GM21367 (cell line): ENCODE results near the gene NFKBIB.
"Not testable (repeated sequence)": the region's sequence is repeated elsewhere in the genome, so short reads cannot be mapped to it uniquely, and the experiment has no call there.

Experiments
- ATAC-seq: cut with Tn5 transposase; IDR thresholded peaks from one replicate; pipeline ENCODE4 v1.9.1; 2021; ENCODE audit not compliant: unreplicated experiment

NFKBIB gene

GRCh38 chr19:38873400-38873799 lies 26.4 kb upstream of the NFKBIB start:
- not testable (repeated sequence) for ATAC-seq

- no peak for ATAC-seq
These were observed 23.9 kb upstream of the NFKBIB start for GRCh38 chr19:38875656-38876395.

GRCh38 chr19:38877781-38878574 lies 21.8 kb upstream of the NFKBIB start, which contains the start of gene RINL:
Gene RINL (minus strand): TSS chr19:38878275. CDS start chr19:38876742, 1,533 bp downstream.
- no peak for ATAC-seq

- no peak for ATAC-seq
These were observed 21.0 kb upstream of the NFKBIB start for GRCh38 chr19:38878575-38879399.

GRCh38 chr19:38879400-38879751 lies 20.4 kb upstream of the NFKBIB start:
- no peak for ATAC-seq

- no peak for ATAC-seq
These were observed 19.5 kb upstream of the NFKBIB start for GRCh38 chr19:38880076-38880881.

- ATAC-seq: no peak
These were observed 18.7 kb upstream of the NFKBIB start for GRCh38 chr19:38880882-38881609.

GRCh38 chr19:38883286-38883685 lies 16.5 kb upstream of the NFKBIB start:
- ATAC-seq: no peak

- ATAC-seq: not testable (repeated sequence)
These were observed 15.1 kb upstream of the NFKBIB start for GRCh38 chr19:38884691-38885090.

- ATAC-seq: no peak
These were observed 10.9 kb upstream of the NFKBIB start for GRCh38 chr19:38888876-38889275.

- no peak for ATAC-seq
These were observed 10.0 kb upstream of the NFKBIB start for GRCh38 chr19:38889803-38890202.

GRCh38 chr19:38890686-38891085 lies 9.1 kb upstream of the NFKBIB start:
- no peak for ATAC-seq

- ATAC-seq: no peak
These were observed 8.0 kb upstream of the NFKBIB start for GRCh38 chr19:38891771-38892170.

- ATAC-seq: no peak
These were observed 6.9 kb upstream of the NFKBIB start for GRCh38 chr19:38892841-38893240.

- ATAC-seq: no peak
These were observed 6.4 kb upstream of the NFKBIB start for GRCh38 chr19:38893341-38893771.

- no peak for ATAC-seq
These were observed 4.8 kb upstream of the NFKBIB start for GRCh38 chr19:38894968-38895367.

GRCh38 chr19:38898788-38899446 lies 852 bp upstream of the NFKBIB start:
- ATAC-seq: no peak

- ATAC-seq: no peak
These were observed 447 bp downstream of the NFKBIB start for GRCh38 chr19:38900202-38900629.

- no peak for ATAC-seq
These were observed 998 bp downstream of the NFKBIB start for GRCh38 chr19:38900743-38901190.
